HG03558 (cell line): Measurements from ENCODE around the gene IL4R.
"Not testable (repeated sequence)": the region's sequence is repeated elsewhere in the genome, so short reads cannot be mapped to it uniquely, and the experiment has no call there.

Experiments
- ATAC-seq: cut with Tn5 transposase; IDR thresholded peaks from one replicate; pipeline ENCODE4 v1.9.1; 2021; ENCODE audit warnings: moderate number of reproducible peaks; ENCODE audit not compliant: unreplicated experiment; ENCODE audit errors: extremely low read depth

The IL4R gene

DNA sequence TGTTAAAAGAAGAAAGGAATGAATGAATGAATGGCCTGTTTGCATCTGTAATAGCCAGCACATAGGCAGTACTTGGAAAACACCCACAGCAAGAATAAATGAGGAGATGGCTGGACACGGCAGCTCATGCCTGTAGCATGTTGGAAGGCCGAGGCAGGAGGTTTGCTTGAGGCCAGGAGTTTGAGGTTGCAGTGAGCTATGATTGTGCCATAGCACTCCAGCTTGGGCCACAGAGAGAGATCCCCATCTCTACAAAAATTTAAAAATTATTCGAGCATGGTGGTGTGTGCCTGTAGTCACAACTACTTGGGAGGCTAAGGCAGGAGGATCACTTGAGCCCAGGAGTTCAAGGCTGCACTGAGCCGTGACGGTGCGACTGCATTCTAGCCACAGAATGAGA lies 12.5 kb downstream of the IL4R start:
- ATAC-seq = no peak

DNA sequence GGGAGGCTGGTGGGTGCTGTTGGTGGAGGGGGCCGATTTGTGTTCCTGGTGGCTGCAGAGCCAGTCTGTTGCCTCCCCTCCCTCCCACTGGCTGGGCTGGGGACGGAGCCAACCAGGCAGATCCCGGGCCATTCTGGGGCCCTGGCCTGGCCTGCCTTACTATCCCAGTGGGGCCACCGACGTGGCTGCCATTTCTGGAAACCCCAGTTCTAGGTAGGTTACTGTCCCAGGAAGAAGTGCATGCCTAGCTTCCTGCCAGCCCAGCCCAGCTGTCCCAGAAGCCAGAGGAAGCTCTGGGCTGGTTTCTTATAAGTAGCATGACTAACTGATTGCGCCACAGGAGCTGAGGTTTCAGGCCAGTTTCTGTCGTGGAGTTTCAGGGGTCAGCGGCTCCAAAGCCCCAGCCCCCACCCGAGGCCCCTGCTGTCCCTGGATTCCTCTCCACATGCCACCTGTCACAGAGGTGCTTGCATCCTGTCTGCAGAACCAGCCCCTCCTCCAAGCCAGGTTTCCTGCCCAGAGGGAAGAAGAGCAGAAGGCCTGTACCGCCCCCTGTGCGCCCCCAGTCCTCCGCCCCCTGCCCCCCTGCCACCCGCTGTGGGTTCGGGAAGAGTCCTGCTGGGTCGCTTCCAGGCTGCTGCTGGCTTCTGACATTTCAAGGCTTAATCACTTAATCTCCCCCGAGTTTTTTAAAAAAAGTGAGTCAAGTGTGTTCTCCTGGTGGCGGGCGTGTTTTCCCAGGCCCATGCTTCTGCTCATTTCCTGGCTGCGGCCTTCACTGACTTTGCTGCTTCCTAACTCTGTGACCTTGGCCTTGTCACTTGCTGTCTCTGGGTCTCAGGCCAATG lies 13.2 kb downstream of the IL4R start:
- no peak for ATAC-seq

DNA sequence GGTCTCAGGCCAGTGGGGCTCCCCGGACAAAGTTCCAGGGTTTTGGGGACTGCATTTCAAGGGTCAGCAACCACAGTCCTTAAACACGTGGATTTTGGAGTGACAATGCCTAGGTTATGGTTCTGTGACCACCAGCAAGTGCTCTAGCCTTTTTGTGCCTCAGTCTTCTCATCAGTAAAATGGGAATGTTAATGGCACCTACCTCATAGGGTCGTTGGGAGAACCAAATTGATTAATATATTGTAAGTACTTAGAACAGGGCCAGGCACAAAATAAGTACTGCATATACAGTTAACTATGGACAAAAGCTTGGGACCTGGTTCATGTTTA lies 13.8 kb downstream of the IL4R start:
- no peak for ATAC-seq

GRCh38 chr16:27328937-27329336 lies 15.2 kb downstream of the IL4R start:
- no peak for ATAC-seq

GRCh38 chr16:27329376-27330079 lies 15.8 kb downstream of the IL4R start:
- ATAC-seq = not testable (repeated sequence)

- no peak for ATAC-seq
These were observed 16.8 kb downstream of the IL4R start for GRCh38 chr16:27330542-27330941.

DNA sequence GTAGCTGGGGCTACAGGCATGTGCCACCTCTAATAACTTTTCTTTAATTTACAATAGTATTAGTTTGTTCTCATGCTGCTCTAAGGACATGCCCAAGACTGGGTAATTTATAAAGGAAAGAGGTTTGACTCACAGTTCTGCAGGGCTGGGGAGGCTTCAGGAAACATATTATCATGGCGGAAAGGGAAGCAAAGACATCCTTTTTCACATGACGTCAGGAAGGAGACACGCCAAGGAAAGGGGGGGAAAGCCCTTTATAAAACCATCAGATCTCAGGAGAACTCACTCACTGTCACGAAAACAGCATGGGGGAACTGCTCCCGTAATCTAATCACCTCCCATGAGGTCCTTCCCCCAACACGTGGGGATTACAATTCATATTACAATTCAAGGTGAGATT lies 18.3 kb downstream of the IL4R start:
- no peak for ATAC-seq

DNA sequence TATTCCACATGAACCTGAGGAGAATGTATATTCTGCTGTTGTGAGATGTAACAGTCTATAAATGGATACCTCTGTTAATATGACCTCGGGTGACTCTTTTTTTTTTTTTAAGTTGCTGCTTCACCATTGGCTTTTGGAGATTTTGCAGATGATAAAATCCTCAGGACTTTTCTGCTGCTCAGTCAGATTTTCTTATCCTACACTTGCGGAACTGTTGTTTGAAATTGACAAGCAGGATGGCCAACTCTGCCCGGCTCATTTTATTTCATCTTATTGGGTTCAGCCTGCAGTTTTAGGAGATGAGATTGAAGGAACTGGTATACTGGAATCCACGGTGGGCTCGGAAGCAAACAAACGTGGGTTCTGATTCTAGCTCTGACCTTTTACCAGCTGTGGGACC lies 19.3 kb downstream of the IL4R start:
- no peak for ATAC-seq

- no peak for ATAC-seq
These were observed 19.8 kb downstream of the IL4R start for GRCh38 chr16:27333549-27333948.

GRCh38 chr16:27334192-27334764 lies 20.5 kb downstream of the IL4R start:
- ATAC-seq = no peak

DNA sequence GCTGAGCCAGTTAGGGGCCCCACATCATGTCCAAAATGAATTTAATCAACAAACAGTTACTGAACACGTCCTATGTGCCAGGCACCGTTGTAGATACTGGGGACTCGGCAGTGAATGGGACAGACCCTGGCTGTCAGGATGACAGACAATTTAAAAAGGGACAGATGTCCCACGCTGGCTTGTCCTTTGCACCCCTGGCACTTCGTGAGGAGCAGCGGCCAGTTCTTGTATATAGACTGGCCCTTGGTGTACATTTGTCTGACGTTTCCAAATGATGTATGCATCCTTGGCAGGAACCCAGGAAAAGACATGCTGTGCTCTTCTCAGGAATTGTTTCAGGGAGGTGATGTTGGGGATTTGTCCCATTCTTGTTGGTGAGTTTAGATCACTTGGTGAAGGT lies 21.1 kb downstream of the IL4R start:
- ATAC-seq = no peak

GRCh38 chr16:27335349-27336053 lies 21.7 kb downstream of the IL4R start:
- no peak for ATAC-seq

DNA sequence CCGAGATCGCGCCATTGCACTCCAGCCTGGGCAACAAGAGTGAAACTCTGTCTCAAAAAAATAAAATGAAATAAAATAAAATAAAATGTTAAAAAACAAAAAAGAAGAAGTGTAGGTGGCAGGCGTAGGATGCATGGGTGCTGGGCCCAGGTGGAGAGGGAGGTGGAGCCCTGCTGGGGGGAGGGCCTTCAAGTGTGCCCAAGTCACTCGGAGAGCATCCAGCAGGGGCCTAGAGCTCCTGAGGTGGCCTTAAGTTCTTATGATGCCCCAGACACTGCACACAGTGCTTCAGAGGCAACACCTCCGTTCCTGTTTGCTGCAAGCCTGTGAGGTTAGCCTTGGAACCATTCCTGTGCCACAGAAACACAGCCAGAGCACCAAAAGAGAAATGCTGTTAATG lies 23.2 kb downstream of the IL4R start:
- no peak for ATAC-seq

DNA sequence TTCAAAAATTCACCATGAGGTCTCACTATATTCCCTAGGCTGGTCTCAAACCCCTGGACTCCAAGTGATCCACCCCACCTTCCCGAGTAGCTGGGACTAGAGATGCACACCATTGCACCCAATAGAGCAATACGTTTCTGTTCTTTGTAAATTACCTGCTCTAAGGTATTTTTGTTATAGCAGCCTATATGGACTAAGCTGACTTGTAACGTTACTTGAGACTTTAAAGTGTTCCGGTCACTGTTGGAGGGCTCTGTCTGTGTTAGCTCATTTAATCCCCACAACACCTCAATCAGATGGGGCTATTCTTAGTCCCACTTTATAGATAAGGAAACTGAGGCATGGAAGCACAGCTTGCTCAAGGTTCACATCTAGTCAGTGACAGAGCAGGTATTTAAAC lies 25.4 kb downstream of the IL4R start:
- ATAC-seq = no peak

GRCh38 chr16:27340654-27341053 lies 26.9 kb downstream of the IL4R start:
- ATAC-seq = no peak

GRCh38 chr16:27341549-27341948 lies 27.8 kb downstream of the IL4R start:
- no peak for ATAC-seq

DNA sequence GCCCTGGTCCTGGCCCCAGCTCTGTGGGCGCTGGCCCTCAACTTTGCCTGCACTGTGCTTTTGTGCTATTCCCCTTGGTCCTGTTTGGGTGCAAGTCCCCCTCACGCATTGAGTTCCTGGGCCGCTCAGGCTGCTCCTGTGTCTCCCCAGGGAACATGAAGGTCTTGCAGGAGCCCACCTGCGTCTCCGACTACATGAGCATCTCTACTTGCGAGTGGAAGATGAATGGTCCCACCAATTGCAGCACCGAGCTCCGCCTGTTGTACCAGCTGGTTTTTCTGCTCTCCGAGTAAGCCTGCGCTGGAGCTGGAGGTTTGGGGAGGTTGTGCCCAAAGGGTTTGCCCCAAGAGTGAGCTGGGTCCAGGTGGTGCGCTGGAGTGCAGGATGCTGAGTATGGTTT lies 28.2 kb downstream of the IL4R start:
- ATAC-seq = no peak

DNA sequence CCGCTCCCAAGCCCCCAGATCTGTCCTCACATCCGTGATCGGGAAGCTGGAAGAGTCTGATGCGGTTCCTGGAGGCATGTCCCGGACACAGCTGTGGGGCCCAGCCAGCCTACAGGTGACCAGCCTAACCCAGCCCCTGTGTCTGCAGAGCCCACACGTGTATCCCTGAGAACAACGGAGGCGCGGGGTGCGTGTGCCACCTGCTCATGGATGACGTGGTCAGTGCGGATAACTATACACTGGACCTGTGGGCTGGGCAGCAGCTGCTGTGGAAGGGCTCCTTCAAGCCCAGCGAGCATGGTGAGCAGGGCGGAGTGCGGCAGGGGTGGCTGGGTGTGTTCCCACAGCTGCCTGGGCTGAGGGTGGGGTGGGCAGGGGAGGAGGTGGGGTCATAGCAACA lies 30.9 kb downstream of the IL4R start:
- no peak for ATAC-seq

DNA sequence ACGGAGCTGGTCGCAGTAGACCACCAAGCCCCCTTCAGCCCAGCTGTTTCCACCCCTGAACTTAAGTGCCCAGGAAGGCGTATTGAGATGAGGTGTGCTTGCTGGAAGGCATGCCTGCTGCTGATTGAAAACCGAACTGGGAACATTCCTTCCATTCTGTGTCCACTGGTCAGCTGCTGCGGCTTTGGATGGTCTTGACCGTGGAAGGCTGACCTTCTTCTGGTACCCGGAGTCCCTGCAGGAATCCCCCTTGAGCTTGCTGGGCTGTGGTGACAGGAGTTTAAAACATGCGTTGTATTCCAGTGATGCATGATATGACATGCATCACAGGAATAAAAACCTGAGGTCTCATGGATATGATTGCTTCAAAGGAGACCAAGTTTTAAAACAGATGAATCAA lies 31.4 kb downstream of the IL4R start:
- ATAC-seq = no peak

DNA sequence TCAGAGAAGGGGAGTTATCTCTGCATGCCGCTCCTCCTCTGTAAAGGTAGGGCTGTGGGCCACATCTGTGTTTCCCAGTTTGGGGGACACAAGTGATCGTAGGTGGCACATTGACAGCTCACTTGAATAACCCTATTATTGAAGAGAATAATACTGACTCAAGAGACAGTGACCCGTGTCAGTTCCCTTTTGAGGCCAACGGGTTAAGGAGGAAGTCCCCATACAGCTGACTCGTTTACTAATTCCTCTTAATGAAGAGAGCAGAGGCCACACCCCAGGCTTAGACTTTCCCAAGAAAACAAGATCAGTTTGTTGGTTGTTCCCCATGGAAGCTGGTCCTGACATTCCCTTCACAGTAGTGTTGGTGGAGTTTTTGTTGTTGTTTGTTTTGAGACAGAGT lies 33.0 kb downstream of the IL4R start:
- no peak for ATAC-seq
